HCT116 (cell line): Measurements from ENCODE around the gene FNDC3B. TPM values are rescaled to one million over a fixed set of nuclear protein-coding genes. Genes with fewer than 3 reads are reported as not detected.

ENCODE experiments used
- ATAC-seq: fragments of 200-7000 bp; cut with Tn5 transposase; 2 replicates; pipeline ENCODE4 v1.9.1; 2020; ENCODE audit warnings: mild to moderate bottlenecking, moderate library complexity
- BruUV-seq: library from RNA; stranded (reverse); fragments of 400-500 nt; replicated peaks from 2 replicates; lab custom pipeline; 2021; lab: Mats Ljungman, UMichigan
- CTCF ChIA-PET: fragments of 300-600 bp; sonication (Branson Sonifier 250); formaldehyde crosslinking; loops from one replicate; lab custom pipeline; 2021; ENCODE audit warnings: antibody characterized with exemption; lab: Charles Lee
- POLR2A ChIA-PET: fragments of 300-600, 350-600 bp; sonication (Branson Sonifier 250); formaldehyde crosslinking; loops from one replicate; lab custom pipeline; 2021; ENCODE audit warnings: antibody characterized with exemption; lab: Charles Lee
- RAD21 ChIA-PET, 2 experiments: fragments of 300-600 bp; sonication (Branson Sonifier 250); formaldehyde crosslinking; loops; one replicate each; lab custom pipeline; 2023; ENCODE audit warnings: low total read pairs in 2 of 2; ENCODE audit not compliant: uncharacterized antibody in 2 of 2, unreplicated experiment in 2 of 2, low non-redundant PET in 1 of 2; lab: Charles Lee
- DNase-seq: peaks from one replicate; pipeline ENCODE4 v3.0.0-alpha.2; 2010; ENCODE audit warnings: low read depth, low spot score
- H2AFZ ChIP-seq: fragments of 200-600 bp; shearing (Covaris generic), sonication (generic); 2 replicates; pipeline ENCODE4 v1.6.1; 2017; ENCODE audit warnings: low read depth, mixed run types, mixed read lengths, antibody characterized with exemption, low read length; ENCODE audit not compliant: poor library complexity, severe bottlenecking
- H3K27ac ChIP-seq: 2 replicates; pipeline ENCODE4 v1.5.1; 2012; ENCODE audit warnings: low read depth, low read length
- H3K27me3 ChIP-seq: fragments of 200-600 bp; sonication (generic); 2 replicates; pipeline ENCODE4 v1.6.1; 2016; ENCODE audit warnings: mixed run types, low read length, mixed read lengths; ENCODE audit not compliant: insufficient read depth
- H3K36me3 ChIP-seq, 2 experiments: fragments of 200-500 bp in 1 of 2; fragments of 200-600 bp in 1 of 2; sonication (Bioruptor generic) in 1 of 2; sonication (generic) in 1 of 2; 2 replicates each; pipeline versions ENCODE4 v1.5.1 to v1.6.1; 2014 to 2016; ENCODE audit warnings: low read length in 2 of 2, inconsistent platforms in 1 of 2, mixed read lengths in 1 of 2, mixed run types in 1 of 2; ENCODE audit not compliant: insufficient read depth in 2 of 2, control insufficient read depth in 1 of 2
- H3K4me1 ChIP-seq, 2 experiments: fragments of 200-600 bp in 1 of 2; sonication (generic) in 1 of 2; 2 replicates each; pipeline versions ENCODE4 v1.5.1 to v1.6.1; 2012 to 2017; ENCODE audit warnings: low read length in 2 of 2, inconsistent platforms in 1 of 2, mild to moderate bottlenecking in 1 of 2, mixed read lengths in 1 of 2, mixed run types in 1 of 2, moderate library complexity in 1 of 2; ENCODE audit not compliant: insufficient read depth in 2 of 2, control insufficient read depth in 1 of 2
- H3K4me2 ChIP-seq: fragments of 200-600 bp; sonication (generic); 2 replicates; pipeline ENCODE4 v1.6.1; 2017; ENCODE audit warnings: mixed run types, low read length, mixed read lengths
- H3K4me3 ChIP-seq, 2 experiments: fragments of 200-600 bp in 1 of 2; sonication (generic) in 1 of 2; replicated peaks in 1 of 2; 2 replicates each; pipeline ENCODE4 v1.5.1; 2011 to 2016; ENCODE audit warnings: low read length in 2 of 2, control low read depth in 1 of 2, low read depth in 1 of 2, mild to moderate bottlenecking in 1 of 2, mixed read lengths in 1 of 2, mixed run types in 1 of 2
- H3K79me2 ChIP-seq: fragments of 200-600 bp; sonication (generic); 2 replicates; pipeline ENCODE4 v1.6.1; 2017; ENCODE audit warnings: mild to moderate bottlenecking, mixed run types, low read length, moderate library complexity, mixed read lengths; ENCODE audit not compliant: insufficient read depth
- H3K9ac ChIP-seq: fragments of 200-600 bp; sonication (generic); 2 replicates; pipeline ENCODE4 v1.6.1; 2016; ENCODE audit warnings: low read length, mixed read lengths
- H3K9me2 ChIP-seq: fragments of 200-600 bp; sonication (generic), shearing (Covaris generic); 2 replicates; pipeline ENCODE4 v1.6.1; 2017; ENCODE audit warnings: mixed run types, mild to moderate bottlenecking, moderate library complexity; ENCODE audit not compliant: insufficient read depth
- H3K9me3 ChIP-seq, 2 experiments: fragments of 200-500 bp in 1 of 2; fragments of 200-600 bp in 1 of 2; sonication (Bioruptor generic) in 1 of 2; sonication (generic) in 1 of 2; 2 replicates each; pipeline ENCODE4 v1.6.1; 2014 to 2017; ENCODE audit warnings: low read length in 2 of 2, mixed read lengths in 2 of 2, inconsistent platforms in 1 of 2, low read depth in 1 of 2, mild to moderate bottlenecking in 1 of 2, mixed run types in 1 of 2, moderate library complexity in 1 of 2; ENCODE audit not compliant: control insufficient read depth in 1 of 2, insufficient read depth in 1 of 2
- H4K20me1 ChIP-seq: fragments of 200-600 bp; sonication (generic), shearing (Covaris generic); 2 replicates; pipeline ENCODE4 v1.6.1; 2017; ENCODE audit warnings: mixed run types, mild to moderate bottlenecking, moderate library complexity; ENCODE audit not compliant: insufficient read depth
- ELF1 ChIP-seq: IDR thresholded peaks from 2 replicates; pipeline ENCODE4 v1.6.1; 2012; ENCODE audit warnings: low read depth, borderline replicate concordance
- EZH2 ChIP-seq: fragments of 200-600 bp; sonication (generic); IDR thresholded peaks from 2 replicates; pipeline ENCODE4 v1.6.1; 2017; ENCODE audit warnings: antibody characterized with exemption, mixed run types
- FOSL1 ChIP-seq: IDR thresholded peaks from 2 replicates; pipeline ENCODE4 v1.6.1; 2012; ENCODE audit warnings: low read depth
- POLR2AphosphoS5 ChIP-seq: IDR thresholded peaks from 2 replicates; pipeline ENCODE4 v1.6.1; 2011; ENCODE audit warnings: mild to moderate bottlenecking, low read depth, low read length, moderate library complexity
- RAD21 ChIP-seq: IDR thresholded peaks from 2 replicates; pipeline ENCODE4 v1.6.1; 2012; ENCODE audit warnings: low read depth, mild to moderate bottlenecking
- TCF7L2 ChIP-seq: IDR thresholded peaks from 2 replicates; pipeline ENCODE4 v1.7.0; 2011; ENCODE audit warnings: borderline replicate concordance, inconsistent platforms; ENCODE audit not compliant: insufficient read depth, insufficient read length; ENCODE audit errors: extremely low read depth
- YY1 ChIP-seq: IDR thresholded peaks from 2 replicates; pipeline ENCODE4 v1.6.1; 2011; ENCODE audit warnings: low read length, low read depth, moderate library complexity, mild to moderate bottlenecking; ENCODE audit not compliant: insufficient replicate concordance; ENCODE audit errors: extremely low read depth
- ZFX ChIP-seq: fragments of 450-650 bp; IDR thresholded peaks from 2 replicates; pipeline ENCODE4 v1.6.1; 2017
- ZNF274 ChIP-seq: fragments of 200-500 bp; sonication (Bioruptor generic); IDR thresholded peaks from 2 replicates; pipeline ENCODE4 v1.6.1; 2014; ENCODE audit warnings: mild to moderate bottlenecking, low read depth, low read length, inconsistent platforms
- intact Hi-C: fragments of 100-400 bp; cut with micrococcal nuclease; formaldehyde crosslinking; loops from 2 replicates; pipeline ENCODE4 v1.10.0; 2022
- total RNA-seq: library from RNA; stranded (reverse); gene quantifications from one replicate; pipeline ENCODE4 v1.2.1, GENCODE V29; 2021; ENCODE audit not compliant: unreplicated experiment
- TF ChIP-seq, protein P1 (sequence below): IDR thresholded peaks from 2 replicates; pipeline ENCODE4 v1.6.1; 2011; ENCODE audit warnings: mild to moderate bottlenecking, low read length, moderate library complexity; ENCODE audit not compliant: insufficient replicate concordance; ENCODE audit errors: extremely low read depth
- TF ChIP-seq, protein P2 (sequence below): IDR thresholded peaks from 2 replicates; pipeline ENCODE4 v1.6.1; 2012; ENCODE audit warnings: low read depth

The FNDC3B gene
- total RNA-seq, 1 experiment from 2014 or later = 45.7 TPM

DNA sequence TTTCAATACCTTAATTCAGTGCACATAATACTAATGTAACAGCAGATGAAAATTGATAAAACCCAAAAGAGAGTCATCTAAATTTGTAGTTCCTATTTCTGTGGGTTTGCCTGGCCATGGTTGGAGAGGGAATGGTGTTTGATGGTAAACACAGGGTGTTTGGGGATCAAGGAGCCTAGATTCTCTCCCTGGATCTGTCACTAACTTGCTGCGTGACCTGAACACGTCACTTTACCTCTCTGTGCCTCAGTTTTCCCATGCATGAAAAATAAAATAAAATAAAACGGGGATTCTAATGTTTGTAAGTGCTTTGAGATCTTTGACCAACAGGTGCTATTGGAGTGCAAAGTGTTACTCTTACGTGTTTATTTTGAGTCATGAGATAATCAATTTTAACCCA is 359.1 kb downstream of the FNDC3B start:
- no peaks in the 10 kb centered on the region for H3K36me3 ChIP-seq
- POLR2A ChIA-PET = no interaction called here
- no peaks in the 10 kb centered on the region for H4K20me1 ChIP-seq

More for the DNA sequence above, 359.1 kb downstream of the FNDC3B start:
- H2AFZ ChIP-seq = no peak overlapping the region
- no peaks in the 10 kb centered on the region for H3K27me3 ChIP-seq
- intact Hi-C loops = no loop called here
- H3K4me1 ChIP-seq = no peaks in the 10 kb centered on the region
- H3K4me2 ChIP-seq = no peak overlapping the region
- CTCF ChIA-PET = no interaction called here
- RAD21 ChIA-PET = no interaction called here
- H3K9ac ChIP-seq = no peak overlapping the region
- H3K4me3 ChIP-seq = no peak overlapping the region
- BruUV-seq = no TSS peak
- no peaks in the 10 kb centered on the region for H3K9me3 ChIP-seq
- TF ChIP-seq, protein P1, sequence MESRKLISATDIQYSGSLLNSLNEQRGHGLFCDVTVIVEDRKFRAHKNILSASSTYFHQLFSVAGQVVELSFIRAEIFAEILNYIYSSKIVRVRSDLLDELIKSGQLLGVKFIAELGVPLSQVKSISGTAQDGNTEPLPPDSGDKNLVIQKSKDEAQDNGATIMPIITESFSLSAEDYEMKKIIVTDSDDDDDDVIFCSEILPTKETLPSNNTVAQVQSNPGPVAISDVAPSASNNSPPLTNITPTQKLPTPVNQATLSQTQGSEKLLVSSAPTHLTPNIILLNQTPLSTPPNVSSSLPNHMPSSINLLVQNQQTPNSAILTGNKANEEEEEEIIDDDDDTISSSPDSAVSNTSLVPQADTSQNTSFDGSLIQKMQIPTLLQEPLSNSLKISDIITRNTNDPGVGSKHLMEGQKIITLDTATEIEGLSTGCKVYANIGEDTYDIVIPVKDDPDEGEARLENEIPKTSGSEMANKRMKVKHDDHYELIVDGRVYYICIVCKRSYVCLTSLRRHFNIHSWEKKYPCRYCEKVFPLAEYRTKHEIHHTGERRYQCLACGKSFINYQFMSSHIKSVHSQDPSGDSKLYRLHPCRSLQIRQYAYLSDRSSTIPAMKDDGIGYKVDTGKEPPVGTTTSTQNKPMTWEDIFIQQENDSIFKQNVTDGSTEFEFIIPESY = no peak
- TF ChIP-seq ELF1 (no peak), ZNF274 (no peak), EZH2 (no peak), TCF7L2 (no peak), FOSL1 (no peak), POLR2AphosphoS5 (no peak), RAD21 (no peak), YY1 (no peak), ZFX (no peak)
- TF ChIP-seq, protein P2, sequence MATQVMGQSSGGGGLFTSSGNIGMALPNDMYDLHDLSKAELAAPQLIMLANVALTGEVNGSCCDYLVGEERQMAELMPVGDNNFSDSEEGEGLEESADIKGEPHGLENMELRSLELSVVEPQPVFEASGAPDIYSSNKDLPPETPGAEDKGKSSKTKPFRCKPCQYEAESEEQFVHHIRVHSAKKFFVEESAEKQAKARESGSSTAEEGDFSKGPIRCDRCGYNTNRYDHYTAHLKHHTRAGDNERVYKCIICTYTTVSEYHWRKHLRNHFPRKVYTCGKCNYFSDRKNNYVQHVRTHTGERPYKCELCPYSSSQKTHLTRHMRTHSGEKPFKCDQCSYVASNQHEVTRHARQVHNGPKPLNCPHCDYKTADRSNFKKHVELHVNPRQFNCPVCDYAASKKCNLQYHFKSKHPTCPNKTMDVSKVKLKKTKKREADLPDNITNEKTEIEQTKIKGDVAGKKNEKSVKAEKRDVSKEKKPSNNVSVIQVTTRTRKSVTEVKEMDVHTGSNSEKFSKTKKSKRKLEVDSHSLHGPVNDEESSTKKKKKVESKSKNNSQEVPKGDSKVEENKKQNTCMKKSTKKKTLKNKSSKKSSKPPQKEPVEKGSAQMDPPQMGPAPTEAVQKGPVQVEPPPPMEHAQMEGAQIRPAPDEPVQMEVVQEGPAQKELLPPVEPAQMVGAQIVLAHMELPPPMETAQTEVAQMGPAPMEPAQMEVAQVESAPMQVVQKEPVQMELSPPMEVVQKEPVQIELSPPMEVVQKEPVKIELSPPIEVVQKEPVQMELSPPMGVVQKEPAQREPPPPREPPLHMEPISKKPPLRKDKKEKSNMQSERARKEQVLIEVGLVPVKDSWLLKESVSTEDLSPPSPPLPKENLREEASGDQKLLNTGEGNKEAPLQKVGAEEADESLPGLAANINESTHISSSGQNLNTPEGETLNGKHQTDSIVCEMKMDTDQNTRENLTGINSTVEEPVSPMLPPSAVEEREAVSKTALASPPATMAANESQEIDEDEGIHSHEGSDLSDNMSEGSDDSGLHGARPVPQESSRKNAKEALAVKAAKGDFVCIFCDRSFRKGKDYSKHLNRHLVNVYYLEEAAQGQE = no peak
- TF ChIP-seq, all 23 proteins: peak for 0
- Histone ChIP-seq H3K9me2 (no peaks in the 10 kb centered on the region), H3K79me2 (no peaks in the 10 kb centered on the region), H3K27ac (no peak overlapping the region)
- DNase-seq (no peak), ATAC-seq (no peak)
